Measurements from ENCODE around the gene DLGAP4.

The DLGAP4 gene

GRCh38 chr20:36418711-36419110, 112.6 kb downstream of the DLGAP4 start:
- H3K36me3 Mint-ChIP-seq: no peaks in the 10 kb centered on the region
- DNase-seq (no peak), ATAC-seq (replicated peaks) (no peak)
- H3K9me3 Mint-ChIP-seq: no peaks in the 10 kb centered on the region
- no peak overlapping the region for H3K27ac Mint-ChIP-seq
- H3K4me1 Mint-ChIP-seq: no peaks in the 10 kb centered on the region
- H3K27me3 Mint-ChIP-seq: peaks cover 22 to 37% of the 10 kb centered on the region in 2 donors
- H3K4me3 Mint-ChIP-seq: no peak overlapping the region

- ATAC-seq (replicated peaks): no peak
- H3K4me1 Mint-ChIP-seq: no peaks in the 10 kb centered on the region
- DNase-seq: no peak
- H3K9me3 Mint-ChIP-seq: no peaks in the 10 kb centered on the region
- peaks cover 22 to 29% of the 10 kb centered on the region in 2 donors for H3K27me3 Mint-ChIP-seq
- H3K27ac Mint-ChIP-seq: no peak overlapping the region
- H3K36me3 Mint-ChIP-seq: no peaks in the 10 kb centered on the region
- no peak overlapping the region for H3K4me3 Mint-ChIP-seq
These were observed 115.5 kb downstream of the DLGAP4 start for GRCh38 chr20:36421641-36422040.

- Mint-ChIP-seq H3K36me3 (no peaks in the 10 kb centered on the region), H3K27ac (no peak overlapping the region), H3K4me1 (no peaks in the 10 kb centered on the region), H3K9me3 (no peaks in the 10 kb centered on the region), H3K4me3 (no peak overlapping the region), H3K27me3 (peaks cover 20 to 28% of the 10 kb centered on the region in 2 donors)
- ATAC-seq (replicated peaks): no peak
- no peak for DNase-seq
These were observed 118.2 kb downstream of the DLGAP4 start for GRCh38 chr20:36424314-36424713.

- ATAC-seq (replicated peaks) (no peak), DNase-seq (no peak)
- no peaks in the 10 kb centered on the region for H3K36me3 Mint-ChIP-seq
- no peak overlapping the region for H3K27ac Mint-ChIP-seq
- H3K4me1 Mint-ChIP-seq: no peaks in the 10 kb centered on the region
- H3K27me3 Mint-ChIP-seq: peaks cover 19 to 21% of the 10 kb centered on the region in 2 donors
- H3K9me3 Mint-ChIP-seq: no peaks in the 10 kb centered on the region
- H3K4me3 Mint-ChIP-seq: no peak overlapping the region
These were observed 119.0 kb downstream of the DLGAP4 start for GRCh38 chr20:36425166-36425565.

- H3K36me3 Mint-ChIP-seq: no peaks in the 10 kb centered on the region
- no peak overlapping the region for H3K27ac Mint-ChIP-seq
- no peaks in the 10 kb centered on the region for H3K9me3 Mint-ChIP-seq
- H3K4me1 Mint-ChIP-seq: peaks cover 11 to 19% of the 10 kb centered on the region in 2 donors
- H3K27me3 Mint-ChIP-seq: peaks cover 8 to 33% of the 10 kb centered on the region in 2 donors
- ATAC-seq (replicated peaks) (no peak), DNase-seq (no peak)
- H3K4me3 Mint-ChIP-seq: no peak overlapping the region
These were observed 125.5 kb downstream of the DLGAP4 start for GRCh38 chr20:36431604-36432003.

- Mint-ChIP-seq H3K4me3 (no peak overlapping the region), H3K36me3 (peaks cover 0 to 1% of the 10 kb centered on the region in 2 donors), H3K9me3 (no peaks in the 10 kb centered on the region), H3K27ac (no peak overlapping the region), H3K27me3 (peaks cover 10 to 33% of the 10 kb centered on the region in 2 donors), H3K4me1 (peaks cover 13 to 24% of the 10 kb centered on the region in 2 donors)
- no peak for ATAC-seq (replicated peaks)
- DNase-seq: no peak
These were observed 126.0 kb downstream of the DLGAP4 start for GRCh38 chr20:36432096-36432495.

- Mint-ChIP-seq H3K36me3 (peaks cover 0 to 1% of the 10 kb centered on the region in 2 donors), H3K27ac (no peak overlapping the region), H3K4me3 (peak overlapping the region in 1 of 2 donors; percentile 21), H3K27me3 (peaks cover 14 to 38% of the 10 kb centered on the region in 2 donors), H3K4me1 (peaks cover 13 to 25% of the 10 kb centered on the region in 2 donors), H3K9me3 (no peaks in the 10 kb centered on the region)
- ATAC-seq (replicated peaks) (peak; percentile 74 to 81), DNase-seq (peak; percentile 20)
These were observed 128.2 kb downstream of the DLGAP4 start for GRCh38 chr20:36434383-36434782.

- no peak overlapping the region for H3K27ac Mint-ChIP-seq
- H3K4me3 Mint-ChIP-seq: no peak overlapping the region
- H3K36me3 Mint-ChIP-seq: peaks cover 0 to 1% of the 10 kb centered on the region in 2 donors
- no peak for ATAC-seq (replicated peaks)
- no peak for DNase-seq
- peaks cover 10 to 38% of the 10 kb centered on the region in 2 donors for H3K27me3 Mint-ChIP-seq
- H3K4me1 Mint-ChIP-seq: peaks cover 13 to 25% of the 10 kb centered on the region in 2 donors
- H3K9me3 Mint-ChIP-seq: no peaks in the 10 kb centered on the region
These were observed 129.0 kb downstream of the DLGAP4 start for GRCh38 chr20:36435124-36435523.

GRCh38 chr20:36435592-36436541, 129.7 kb downstream of the DLGAP4 start:
- peak overlapping the region; percentile 57 to 68 for H3K4me3 Mint-ChIP-seq
- peaks cover 13 to 25% of the 10 kb centered on the region in 2 donors for H3K4me1 Mint-ChIP-seq
- H3K36me3 Mint-ChIP-seq: peaks cover 0 to 1% of the 10 kb centered on the region in 2 donors
- ATAC-seq (replicated peaks) (peak; percentile 78 to 79), DNase-seq (peak; percentile 78)
- peaks cover 14 to 44% of the 10 kb centered on the region in 2 donors for H3K27me3 Mint-ChIP-seq
- no peaks in the 10 kb centered on the region for H3K9me3 Mint-ChIP-seq
- H3K27ac Mint-ChIP-seq: no peak overlapping the region

GRCh38 chr20:36439040-36439730, 133.0 kb downstream of the DLGAP4 start:
- Mint-ChIP-seq H3K27me3 (peaks cover 14 to 49% of the 10 kb centered on the region in 2 donors), H3K9me3 (no peaks in the 10 kb centered on the region), H3K36me3 (peaks cover 0 to 1% of the 10 kb centered on the region in 2 donors), H3K4me1 (peaks cover 12 to 23% of the 10 kb centered on the region in 2 donors), H3K4me3 (no peak overlapping the region), H3K27ac (no peak overlapping the region)
- DNase-seq: peak; percentile 59
- peak; percentile 61 to 70 for ATAC-seq (replicated peaks)

- H3K27me3 Mint-ChIP-seq: peaks cover 14 to 47% of the 10 kb centered on the region in 2 donors
- ATAC-seq (replicated peaks): no peak
- H3K4me1 Mint-ChIP-seq: peaks cover 6 to 18% of the 10 kb centered on the region in 2 donors
- no peak overlapping the region for H3K4me3 Mint-ChIP-seq
- no peak for DNase-seq
- H3K36me3 Mint-ChIP-seq: peaks cover 0 to 1% of the 10 kb centered on the region in 2 donors
- no peak overlapping the region for H3K27ac Mint-ChIP-seq
- H3K9me3 Mint-ChIP-seq: no peaks in the 10 kb centered on the region
These were observed 133.6 kb downstream of the DLGAP4 start for GRCh38 chr20:36439731-36440072.

- DNase-seq: no peak
- Mint-ChIP-seq H3K4me3 (no peak overlapping the region), H3K27me3 (peaks cover 15 to 39% of the 10 kb centered on the region in 2 donors), H3K27ac (no peak overlapping the region), H3K4me1 (peaks cover 2 to 15% of the 10 kb centered on the region in 2 donors), H3K9me3 (no peaks in the 10 kb centered on the region), H3K36me3 (peaks cover 0 to 1% of the 10 kb centered on the region in 2 donors)
- no peak for ATAC-seq (replicated peaks)
These were observed 134.4 kb downstream of the DLGAP4 start for GRCh38 chr20:36440370-36441026.

GRCh38 chr20:36441027-36441414, 134.9 kb downstream of the DLGAP4 start:
- Mint-ChIP-seq H3K36me3 (peaks cover 0 to 1% of the 10 kb centered on the region in 2 donors), H3K4me1 (peaks cover 2 to 11% of the 10 kb centered on the region in 2 donors), H3K4me3 (no peak overlapping the region), H3K9me3 (no peaks in the 10 kb centered on the region), H3K27ac (no peak overlapping the region), H3K27me3 (peaks cover 21 to 34% of the 10 kb centered on the region in 2 donors)
- ATAC-seq (replicated peaks) (no peak), DNase-seq (no peak)

- H3K36me3 Mint-ChIP-seq: peaks cover 0 to 1% of the 10 kb centered on the region in 2 donors
- ATAC-seq (replicated peaks) (no peak), DNase-seq (no peak)
- no peaks in the 10 kb centered on the region for H3K9me3 Mint-ChIP-seq
- peaks cover 2 to 7% of the 10 kb centered on the region in 2 donors for H3K4me1 Mint-ChIP-seq
- H3K27me3 Mint-ChIP-seq: peaks cover 23 to 30% of the 10 kb centered on the region in 2 donors
- no peak overlapping the region for H3K27ac Mint-ChIP-seq
- H3K4me3 Mint-ChIP-seq: no peak overlapping the region
These were observed 135.3 kb downstream of the DLGAP4 start for GRCh38 chr20:36441416-36441815.
